GM18502 (cell line): ENCODE data around the gene OR7G1.

ENCODE experiments used
- ATAC-seq: cut with Tn5 transposase; IDR thresholded peaks from one replicate; pipeline ENCODE4 v1.9.1; 2021; ENCODE audit warnings: mild to moderate bottlenecking; ENCODE audit not compliant: unreplicated experiment, poor library complexity

Gene OR7G1, protein sequence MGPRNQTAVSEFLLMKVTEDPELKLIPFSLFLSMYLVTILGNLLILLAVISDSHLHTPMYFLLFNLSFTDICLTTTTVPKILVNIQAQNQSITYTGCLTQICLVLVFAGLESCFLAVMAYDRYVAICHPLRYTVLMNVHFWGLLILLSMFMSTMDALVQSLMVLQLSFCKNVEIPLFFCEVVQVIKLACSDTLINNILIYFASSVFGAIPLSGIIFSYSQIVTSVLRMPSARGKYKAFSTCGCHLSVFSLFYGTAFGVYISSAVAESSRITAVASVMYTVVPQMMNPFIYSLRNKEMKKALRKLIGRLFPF

DNA sequence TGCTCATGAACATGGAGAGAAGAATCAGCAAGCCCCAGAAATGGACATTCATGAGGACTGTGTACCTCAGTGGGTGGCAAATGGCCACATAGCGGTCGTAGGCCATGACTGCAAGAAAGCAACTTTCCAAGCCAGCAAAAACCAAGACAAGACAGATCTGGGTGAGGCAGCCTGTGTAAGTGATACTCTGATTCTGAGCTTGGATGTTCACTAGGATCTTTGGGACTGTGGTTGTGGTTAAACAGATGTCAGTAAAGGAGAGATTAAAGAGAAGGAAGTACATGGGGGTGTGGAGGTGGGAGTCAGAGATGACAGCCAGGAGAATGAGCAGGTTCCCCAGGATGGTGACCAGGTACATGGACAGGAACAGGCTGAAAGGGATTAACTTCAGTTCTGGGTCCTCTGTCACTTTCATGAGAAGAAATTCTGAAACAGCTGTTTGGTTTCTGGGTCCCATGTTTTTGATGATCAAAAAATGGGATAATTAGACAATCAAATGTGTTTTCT lies at the start of gene OR7G1:
Gene OR7G1 (minus strand): TSS at position 457 of the 507 bp plus-strand sequence. CDS start 0 bp downstream, at position 457.
- ATAC-seq, result no peak

DNA sequence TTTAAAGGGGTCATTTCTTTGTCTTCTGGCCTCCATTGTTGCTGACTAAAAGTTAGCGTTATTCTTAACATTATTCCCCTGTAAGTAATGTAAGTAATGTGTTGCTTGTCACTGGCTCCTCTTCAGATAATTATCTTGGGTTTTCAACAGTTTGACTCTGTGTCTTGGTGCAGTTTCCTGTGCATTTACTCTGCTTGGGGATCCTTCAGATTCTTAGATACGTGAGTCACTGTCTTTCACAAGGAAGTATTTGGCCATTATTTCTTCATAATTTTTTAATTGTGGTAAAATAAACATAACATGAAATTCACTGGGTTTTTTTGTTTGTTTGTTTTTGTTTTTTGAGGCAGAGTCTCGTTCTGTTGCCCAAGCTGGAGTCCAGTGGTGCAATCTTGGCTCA lies 49.7 kb upstream of the OR7G1 start:
- ATAC-seq, result no peak

DNA sequence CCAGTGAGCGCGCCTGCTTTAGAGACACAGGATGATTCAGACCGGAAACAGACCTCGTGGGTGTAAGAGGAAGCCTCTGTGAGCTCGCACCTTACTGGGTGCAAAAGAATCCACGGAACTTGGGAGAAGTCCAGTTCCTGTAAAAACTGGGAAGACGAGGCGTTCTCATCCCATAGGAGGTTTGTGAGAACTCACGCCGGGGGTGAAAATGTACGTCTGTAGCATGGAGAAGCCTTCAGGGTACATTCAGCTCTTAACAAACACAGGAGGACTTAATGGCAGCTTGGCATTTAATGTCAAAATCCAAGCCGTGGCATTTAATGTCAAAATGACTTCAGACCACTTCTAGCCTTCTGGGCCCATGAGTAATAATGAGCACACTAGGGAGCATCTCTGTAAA lies 45.9 kb upstream of the OR7G1 start:
- ATAC-seq, result no peak

DNA sequence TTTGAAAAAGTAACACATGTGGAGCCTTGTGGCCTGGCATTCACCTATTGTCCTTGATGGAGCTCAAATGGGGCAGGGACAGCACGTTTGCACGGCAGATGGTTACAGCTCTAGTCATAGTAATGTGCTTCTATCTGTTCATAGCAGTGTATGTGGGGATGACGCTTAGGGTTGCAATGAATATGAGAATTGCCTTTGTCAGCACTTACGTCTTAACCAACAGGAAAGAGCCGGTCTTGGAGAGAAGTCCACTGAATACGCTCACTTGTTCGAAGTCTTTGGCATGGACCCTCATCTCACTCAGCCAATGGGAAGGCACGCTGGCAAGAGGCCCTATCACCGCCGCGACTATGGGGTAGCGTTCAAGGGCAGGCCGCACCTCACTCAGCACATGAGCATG lies 44.3 kb upstream of the OR7G1 start:
- ATAC-seq, result no peak

DNA sequence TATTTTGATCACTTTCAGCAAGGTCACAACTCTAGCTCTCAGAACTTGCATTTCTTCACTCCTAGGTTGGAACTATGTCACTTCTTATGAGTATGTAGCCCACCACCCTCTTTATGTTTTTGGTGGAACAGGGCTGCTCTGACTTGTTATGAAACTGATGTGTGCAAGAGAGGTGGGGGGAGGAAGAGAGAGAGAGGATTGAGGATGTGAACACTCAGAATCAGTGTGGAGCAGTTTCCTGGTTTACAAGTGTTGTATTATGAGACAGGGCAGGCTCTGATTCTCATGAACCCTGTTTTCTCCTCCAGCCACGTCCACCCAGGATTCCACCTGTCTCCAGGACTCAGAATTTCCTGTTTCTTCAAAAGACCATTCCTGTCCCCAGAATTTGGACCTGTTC lies 40.7 kb upstream of the OR7G1 start:
- no peak for ATAC-seq

DNA sequence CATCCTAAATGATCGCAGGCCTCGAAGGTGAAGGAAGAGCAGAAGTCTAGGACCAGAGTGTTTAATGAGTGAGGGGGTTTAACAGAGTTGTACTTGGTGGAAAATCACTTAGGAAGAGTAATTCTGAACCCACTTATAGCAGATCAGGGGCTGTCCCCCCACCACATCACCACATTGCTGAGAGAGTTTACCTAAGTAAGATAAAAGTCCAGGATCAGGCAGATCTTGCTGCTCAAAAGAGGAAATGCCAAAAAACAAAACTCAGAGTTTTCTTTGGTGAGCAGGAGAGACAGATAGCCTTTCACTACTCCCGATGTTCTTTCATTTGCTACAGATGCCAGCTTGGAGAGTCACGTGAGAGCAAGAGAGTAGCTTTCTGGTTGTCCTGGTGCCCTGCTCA lies 40.0 kb upstream of the OR7G1 start:
- no peak for ATAC-seq

DNA sequence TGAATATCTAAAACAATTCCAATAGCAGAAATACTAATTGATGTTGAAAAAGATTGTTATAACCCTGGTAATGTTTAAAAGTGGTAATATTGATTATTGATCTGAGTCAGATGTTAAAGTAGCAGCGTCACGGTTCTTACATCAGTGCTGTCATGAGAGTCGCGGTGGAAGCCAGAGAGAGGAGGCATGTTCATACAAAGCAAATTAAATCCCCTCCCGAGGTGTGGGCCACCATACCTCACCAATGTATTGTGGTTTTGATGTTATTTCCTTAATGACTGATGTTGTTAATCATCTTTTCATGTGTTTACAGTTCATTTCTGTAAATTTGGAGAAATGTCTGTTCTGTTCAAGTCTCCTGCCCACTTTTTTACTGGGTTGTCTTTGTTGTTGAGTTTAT lies 35.8 kb upstream of the OR7G1 start:
- no peak for ATAC-seq

DNA sequence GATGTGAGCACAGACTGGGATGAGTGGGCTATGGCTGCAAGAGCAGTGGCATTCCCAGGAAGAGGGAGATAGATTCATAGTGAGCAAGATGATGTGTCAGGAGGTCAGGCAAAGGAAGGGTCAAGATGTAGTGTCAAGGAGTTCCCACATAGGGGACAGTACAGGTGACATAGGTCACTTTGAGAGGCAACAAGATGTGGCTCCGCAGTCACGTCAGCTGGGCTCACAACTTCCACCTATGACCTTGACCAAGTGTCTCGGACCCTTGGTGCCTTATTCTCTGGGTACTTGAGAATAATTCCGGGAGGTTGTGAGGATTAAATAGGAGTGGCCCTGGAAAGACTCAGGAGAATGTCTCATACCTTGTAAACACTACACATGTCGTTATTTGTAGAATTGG lies 35.1 kb upstream of the OR7G1 start:
- ATAC-seq, result no peak

DNA sequence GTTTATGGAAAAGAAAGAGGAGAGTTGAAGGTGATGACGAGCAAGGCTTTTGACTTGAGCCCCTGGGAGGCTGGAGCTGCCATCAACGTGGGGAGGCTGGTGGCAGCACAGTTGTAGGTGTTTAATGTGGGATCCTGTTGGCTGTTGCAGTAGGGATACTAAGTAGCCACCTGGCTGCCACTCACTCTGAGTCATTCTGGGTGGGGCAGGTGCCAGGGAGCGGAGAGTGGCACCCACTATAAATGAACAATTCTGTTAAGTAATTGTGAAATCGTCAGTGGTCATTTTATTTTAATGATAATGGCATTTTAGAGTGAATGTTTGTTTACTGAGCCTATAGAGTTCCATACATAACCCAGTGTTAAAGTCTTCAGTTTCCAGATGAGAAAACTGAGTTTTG lies 34.4 kb upstream of the OR7G1 start:
- ATAC-seq, result no peak

DNA sequence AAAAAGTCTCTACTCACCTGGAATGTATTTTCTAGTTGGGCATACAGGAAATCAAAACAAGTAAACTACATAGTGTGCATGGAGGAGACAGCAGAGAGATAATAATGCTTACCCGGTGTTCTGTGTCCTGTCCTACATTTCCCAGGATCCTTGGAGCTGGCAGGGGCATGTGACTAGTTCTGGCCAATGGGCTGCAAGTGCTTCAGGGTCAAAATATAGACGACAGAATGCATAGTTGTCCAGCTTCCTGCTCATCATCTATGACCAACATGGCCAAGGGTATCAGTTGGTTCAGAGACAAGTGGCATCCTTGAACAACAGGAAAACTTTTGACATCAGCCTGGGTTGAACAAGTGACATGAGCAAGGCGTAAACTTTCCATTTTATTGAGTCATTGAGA lies 33.1 kb upstream of the OR7G1 start:
- no peak for ATAC-seq

DNA sequence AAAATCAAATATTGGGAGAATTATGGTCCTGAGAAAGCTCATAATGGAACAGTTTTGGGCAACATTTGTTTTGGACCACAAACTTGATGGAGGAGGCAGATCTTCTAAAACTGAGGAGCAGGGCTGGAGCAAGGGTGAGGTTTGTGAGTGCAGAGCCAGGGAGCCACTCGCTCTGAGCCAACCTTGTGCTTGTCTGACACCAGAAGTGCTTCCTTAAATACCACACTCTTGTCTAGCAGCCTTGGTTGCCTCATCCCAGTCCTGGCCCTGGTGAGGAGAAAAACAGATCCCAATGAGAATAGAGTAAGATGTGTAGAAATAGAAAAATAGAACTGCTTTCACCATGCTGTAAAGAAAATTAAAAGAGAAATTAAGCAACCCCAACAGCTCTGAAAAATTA lies 31.3 kb upstream of the OR7G1 start:
- ATAC-seq, result no peak

DNA sequence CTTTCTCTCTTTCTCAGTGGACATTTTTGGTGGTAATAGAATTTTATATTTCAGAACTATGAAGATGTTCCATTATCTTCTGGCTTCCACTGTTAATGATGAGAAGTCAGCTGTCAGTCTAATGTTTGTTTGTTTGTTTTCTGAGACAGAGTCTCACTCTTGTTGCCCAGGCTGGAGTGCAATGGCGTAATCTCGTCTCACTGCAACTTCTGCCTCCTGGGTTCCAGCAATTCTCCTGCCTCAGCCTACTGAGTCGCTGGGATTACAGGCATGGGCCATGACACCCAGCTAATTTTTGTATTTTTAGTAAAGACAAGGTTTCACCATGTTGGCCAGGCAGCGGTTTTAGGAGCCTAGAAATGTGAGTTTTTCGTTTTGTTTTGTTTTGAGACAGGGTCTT lies 29.4 kb upstream of the OR7G1 start:
- ATAC-seq, result no peak

DNA sequence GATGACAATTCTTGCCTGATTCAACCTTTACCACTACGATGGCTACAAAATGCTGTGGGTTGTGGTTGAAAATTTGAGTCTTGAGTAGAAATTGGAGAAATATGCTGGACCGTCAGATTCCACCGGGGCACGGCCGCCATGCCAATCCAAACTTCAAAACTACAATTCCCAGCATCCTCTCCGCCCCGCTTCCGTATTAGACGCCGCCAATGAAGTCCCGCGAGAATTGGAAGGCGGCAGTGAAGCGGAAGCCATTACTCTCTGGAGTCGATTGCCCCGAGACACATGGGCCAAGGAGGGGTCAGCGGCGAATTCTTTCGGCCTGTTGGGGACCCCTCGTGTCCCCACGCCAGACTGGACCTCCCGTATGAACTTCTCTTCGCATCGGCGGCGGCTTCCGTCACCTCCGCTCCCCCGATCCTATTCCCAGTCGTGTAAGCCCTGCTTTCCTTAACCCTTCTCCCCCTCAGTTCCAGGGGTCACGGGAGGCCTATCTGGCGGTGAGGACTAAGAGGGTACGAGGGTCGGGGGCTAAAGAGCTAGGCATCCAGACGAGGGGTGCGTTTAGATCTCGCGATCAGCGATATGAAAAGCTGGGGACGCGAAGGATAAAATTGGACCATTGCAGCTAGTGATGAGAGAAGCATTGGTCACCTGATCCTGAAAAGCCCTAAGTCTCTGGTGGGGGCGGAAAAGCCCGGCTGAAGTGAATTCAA lies 24.8 kb upstream of the OR7G1 start, which contains the start of gene ZNF317:
Gene ZNF317 (plus strand): TSS at position 239 of the 716 bp plus-strand sequence. CDS start 15,620 bp downstream, outside the sequence.
- peak; percentile 94 for ATAC-seq

DNA sequence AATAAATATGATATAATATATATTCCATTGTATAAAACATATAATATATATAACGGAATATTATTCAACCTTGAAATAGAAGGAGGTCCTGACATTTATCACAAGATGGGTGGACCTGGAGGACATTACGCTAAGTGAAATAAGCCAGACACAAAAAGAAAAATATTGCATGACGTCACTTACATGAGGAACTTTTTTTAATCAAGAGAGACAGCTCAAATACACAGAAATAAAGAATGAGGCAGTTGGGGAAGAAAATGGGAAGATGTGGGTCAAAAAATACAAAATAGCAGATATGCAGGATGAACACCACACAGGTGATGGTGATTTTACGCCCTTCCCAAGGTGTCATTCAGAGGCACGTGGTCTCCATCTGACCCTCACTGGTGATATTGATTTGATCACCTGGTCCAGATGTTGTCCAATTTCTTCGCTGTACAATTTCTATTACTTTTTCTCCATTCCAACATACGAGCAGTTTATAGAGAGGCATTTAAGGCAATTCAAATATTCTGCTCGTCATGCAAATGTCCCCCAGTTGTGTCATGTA lies 24.1 kb upstream of the OR7G1 start:
- peak; percentile 22 for ATAC-seq

DNA sequence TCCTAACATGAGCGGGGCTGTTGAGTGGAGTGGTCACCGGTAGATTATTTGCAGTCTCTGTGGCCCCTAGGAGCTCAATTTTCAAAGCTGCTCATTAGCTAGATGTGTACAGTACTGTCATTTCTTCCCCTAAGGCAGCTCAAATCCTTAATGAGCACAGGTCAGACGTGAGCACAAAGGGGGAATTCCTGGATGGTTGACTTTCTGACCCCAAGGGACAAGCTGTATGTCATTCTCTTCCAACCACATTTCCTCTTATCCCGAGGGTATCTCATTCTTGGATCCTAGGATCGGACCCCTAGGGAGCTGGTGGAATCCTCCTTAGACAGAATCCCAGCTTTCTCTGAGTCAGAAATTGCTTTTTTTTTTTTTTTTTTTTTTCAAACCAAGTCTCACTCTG lies 16.9 kb upstream of the OR7G1 start:
- no peak for ATAC-seq

DNA sequence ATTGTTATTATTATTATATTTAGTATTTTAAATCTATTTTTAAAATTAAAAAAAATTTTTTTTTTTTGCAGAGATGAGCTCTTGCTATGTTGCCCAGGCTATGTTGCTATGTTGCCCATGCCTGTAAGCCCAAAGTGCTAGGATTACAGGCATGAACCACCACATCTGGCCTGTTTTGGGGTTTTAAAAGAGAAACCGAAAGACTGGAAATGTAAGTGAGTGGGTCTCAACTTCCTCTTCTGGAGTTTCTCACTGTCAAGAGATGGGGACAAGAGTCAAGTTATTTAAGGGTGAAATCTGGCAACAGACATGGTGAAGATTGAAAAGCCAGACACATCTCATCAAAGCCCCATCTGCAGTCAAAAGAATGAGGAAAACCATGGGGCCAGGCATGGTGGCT lies 15.4 kb upstream of the OR7G1 start:
- ATAC-seq, result no peak

DNA sequence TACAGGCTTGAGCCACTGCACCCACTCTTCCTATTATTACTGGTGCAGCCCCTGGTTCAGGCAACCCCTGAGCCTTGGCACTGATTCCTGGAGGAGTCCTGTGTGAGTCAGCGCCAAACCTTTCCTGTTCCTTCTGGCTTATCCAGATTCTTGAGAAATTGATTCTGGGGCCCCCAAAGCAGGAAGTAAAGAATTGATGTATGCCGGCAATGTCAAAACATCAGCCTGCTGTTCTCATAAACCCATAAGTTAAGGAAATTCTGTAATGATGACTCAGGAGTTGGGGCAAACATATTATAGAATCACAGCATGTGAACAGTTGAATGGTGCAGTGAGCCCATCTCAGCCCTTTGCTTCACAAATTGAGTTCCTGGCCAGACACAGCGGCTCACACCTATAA lies 12.6 kb upstream of the OR7G1 start:
- ATAC-seq, result no peak

DNA sequence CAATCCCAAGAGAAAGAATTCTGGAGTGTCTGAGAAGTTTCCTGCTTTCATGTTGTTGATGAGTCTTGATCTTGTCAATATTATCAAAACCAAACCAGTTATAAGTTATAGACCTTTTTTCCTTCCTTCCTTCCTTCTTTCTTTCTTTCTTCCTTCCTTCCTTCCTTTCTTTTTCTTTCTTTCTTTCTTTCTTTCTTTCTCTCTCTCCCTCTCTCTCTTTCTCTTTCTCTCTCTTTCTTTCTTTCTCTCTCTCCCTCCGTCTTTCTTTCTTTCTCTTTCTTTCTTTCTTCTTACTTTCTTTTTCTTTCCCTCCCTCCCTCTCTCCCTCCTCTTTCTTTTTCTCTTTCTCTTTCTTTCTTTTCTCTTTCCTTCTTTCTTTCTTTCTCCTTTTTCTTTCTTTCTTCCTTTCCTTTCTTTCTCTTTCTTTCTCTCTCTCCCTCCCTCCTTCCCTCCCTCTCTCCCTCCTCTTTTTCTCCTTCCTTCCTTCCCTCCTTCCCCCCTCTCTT lies 11.4 kb upstream of the OR7G1 start, which contains the start of gene OR7G3:
Gene OR7G3 (minus strand): TSS at position 51 of the 506 bp plus-strand sequence. CDS start 0 bp downstream, at position 51.
- ATAC-seq, result no peak

DNA sequence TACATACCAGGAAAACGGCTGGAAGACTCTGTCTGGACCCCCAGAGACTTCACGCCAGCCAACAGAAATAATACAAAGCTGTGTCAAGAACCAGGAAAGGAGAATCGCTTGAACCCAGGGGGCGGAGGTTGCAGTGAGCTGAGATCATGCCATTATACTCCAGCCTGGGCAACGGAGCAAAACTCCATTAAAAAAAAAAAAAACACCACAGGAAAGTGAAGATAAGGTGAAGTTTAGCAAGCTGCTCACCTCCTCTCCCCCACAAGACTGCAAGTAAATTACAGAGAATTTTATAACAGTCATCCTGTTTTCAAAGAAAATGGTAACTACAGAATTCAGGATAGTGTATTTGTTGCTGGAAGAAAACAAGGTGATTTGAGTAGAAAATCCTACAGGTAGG lies 984 bp upstream of the OR7G1 start:
- ATAC-seq, result no peak

DNA sequence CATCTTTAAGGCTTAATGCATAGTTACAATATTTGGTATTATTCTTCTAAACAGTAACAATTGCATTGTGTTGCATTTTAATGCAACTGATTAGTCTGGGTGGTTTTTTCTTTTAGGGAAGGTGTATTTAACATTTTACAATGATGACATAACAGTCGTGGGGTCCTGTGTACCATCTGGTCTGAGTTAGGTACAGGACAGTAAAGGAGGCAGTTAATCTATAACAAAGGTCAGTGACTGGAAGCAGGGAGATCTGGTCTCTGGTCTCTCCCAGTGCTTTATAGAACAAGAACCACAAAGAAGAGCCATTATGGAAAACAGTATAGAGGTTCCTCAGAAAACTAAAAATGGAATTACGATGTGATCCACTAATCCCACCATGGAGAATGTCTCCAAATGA lies 5.6 kb downstream of the OR7G1 start:
- no peak for ATAC-seq

DNA sequence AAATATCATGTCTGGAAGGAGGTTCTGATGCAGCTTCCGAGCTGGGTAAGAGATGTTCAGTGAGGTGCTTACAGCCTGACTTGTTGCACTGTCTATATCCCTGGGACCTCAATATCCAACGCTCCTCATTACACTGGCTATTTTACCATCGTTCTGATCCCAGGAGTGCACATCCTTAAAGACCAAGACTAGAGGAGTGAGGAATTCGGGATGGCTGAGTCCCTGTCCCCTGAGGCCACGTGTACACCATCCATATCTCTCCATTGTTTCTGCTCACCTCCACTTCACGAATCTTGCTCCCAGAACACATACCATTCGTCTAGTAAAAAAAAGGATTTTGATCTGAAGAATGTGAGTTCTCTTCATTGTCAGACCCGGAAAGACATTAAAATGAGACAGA lies 8.2 kb downstream of the OR7G1 start, which contains the start of gene OR7G2:
Gene OR7G2 (minus strand): TSS at position 101 of the 400 bp plus-strand sequence. CDS start 4,232 bp downstream, outside the sequence.
- ATAC-seq, result no peak
